H9 (cell line): Measurements from ENCODE around the gene KLHL13. TPM values are rescaled to one million over a fixed set of nuclear protein-coding genes. Genes with fewer than 3 reads are reported as not detected.

Experiments
- DNase-seq: peaks from one replicate; pipeline ENCODE4 v3.0.0-alpha.2; 2017
- H2AFZ ChIP-seq: one replicate; pipeline ENCODE4 v1.6.1; 2013; ENCODE audit warnings: mild to moderate bottlenecking, low read length, control low read depth, moderate library complexity
- H2AK5ac ChIP-seq: 2 replicates; pipeline ENCODE4 v1.6.1; 2013; ENCODE audit warnings: low read length, control low read depth, mixed read lengths; ENCODE audit not compliant: insufficient read length
- H2BK120ac ChIP-seq: one replicate; pipeline ENCODE4 v1.6.1; 2013; ENCODE audit warnings: low read depth, mild to moderate bottlenecking, low read length, control low read depth, inconsistent platforms; ENCODE audit not compliant: poor library complexity, severe bottlenecking
- H2BK12ac ChIP-seq: 2 replicates; pipeline ENCODE4 v1.6.1; 2013; ENCODE audit warnings: low read length, control low read depth, mixed read lengths, low read depth; ENCODE audit not compliant: insufficient read length
- H2BK15ac ChIP-seq: 2 replicates; pipeline ENCODE4 v1.6.1; 2013; ENCODE audit warnings: low read depth, low read length, control low read depth
- H2BK20ac ChIP-seq: one replicate; pipeline ENCODE4 v1.6.1; 2013; ENCODE audit warnings: low read depth, mild to moderate bottlenecking, low read length, control low read depth, inconsistent platforms; ENCODE audit not compliant: poor library complexity, severe bottlenecking
- H2BK5ac ChIP-seq: 2 replicates; pipeline ENCODE4 v1.6.1; 2013; ENCODE audit warnings: low read length, control low read depth, mixed read lengths; ENCODE audit not compliant: insufficient read length
- H3K14ac ChIP-seq: 2 replicates; pipeline ENCODE4 v1.6.1; 2013; ENCODE audit warnings: low read length, control low read depth; ENCODE audit not compliant: insufficient read depth
- H3K18ac ChIP-seq: 2 replicates; pipeline ENCODE4 v1.6.1; 2013; ENCODE audit warnings: low read depth, mild to moderate bottlenecking, mixed read lengths, low read length, control low read depth; ENCODE audit not compliant: insufficient read length
- H3K23ac ChIP-seq: 2 replicates; pipeline ENCODE4 v1.6.1; 2013; ENCODE audit warnings: low read length, control low read depth, mixed read lengths, low read depth; ENCODE audit not compliant: insufficient read length
- H3K23me2 ChIP-seq: 2 replicates; pipeline ENCODE4 v1.6.1; 2013; ENCODE audit warnings: low read depth, mild to moderate bottlenecking, mixed read lengths, low read length, control low read depth; ENCODE audit not compliant: insufficient read length, poor library complexity, severe bottlenecking
- H3K27ac ChIP-seq: 2 replicates; pipeline ENCODE4 v1.5.1; 2013; ENCODE audit warnings: low read length, control low read depth, mixed read lengths, low read depth; ENCODE audit not compliant: insufficient read length
- H3K27me3 ChIP-seq: 2 replicates; pipeline ENCODE4 v1.6.1; 2013; ENCODE audit warnings: low read length, control low read depth, inconsistent platforms; ENCODE audit not compliant: insufficient read depth
- H3K4ac ChIP-seq: 2 replicates; pipeline ENCODE4 v1.6.1; 2013; ENCODE audit warnings: low read depth, mild to moderate bottlenecking, control low read depth, inconsistent platforms, low read length, moderate library complexity
- H3K4me1 ChIP-seq: 2 replicates; pipeline ENCODE4 v1.6.1; 2013; ENCODE audit warnings: low read length, control low read depth, inconsistent platforms; ENCODE audit not compliant: insufficient read depth
- H3K4me2 ChIP-seq: 2 replicates; pipeline ENCODE4 v1.6.1; 2013; ENCODE audit warnings: low read length, control low read depth, mixed read lengths; ENCODE audit not compliant: insufficient read length, insufficient read depth
- H3K56ac ChIP-seq: 2 replicates; pipeline ENCODE4 v1.6.1; 2013; ENCODE audit warnings: low read depth, mild to moderate bottlenecking, mixed read lengths, low read length, control low read depth; ENCODE audit not compliant: insufficient read length
- H3K79me1 ChIP-seq: 2 replicates; pipeline ENCODE4 v1.6.1; 2013; ENCODE audit warnings: low read depth, mild to moderate bottlenecking, moderate library complexity, low read length, control low read depth, inconsistent platforms; ENCODE audit not compliant: insufficient read depth, poor library complexity, severe bottlenecking
- H3K79me2 ChIP-seq: 2 replicates; pipeline ENCODE4 v1.6.1; 2013; ENCODE audit warnings: low read length, control low read depth, inconsistent platforms; ENCODE audit not compliant: insufficient read depth
- H3K9ac ChIP-seq: 2 replicates; pipeline ENCODE4 v1.6.1; 2013; ENCODE audit warnings: low read length, control low read depth, mixed read lengths; ENCODE audit not compliant: insufficient read length; ENCODE audit errors: extremely low read depth
- H3K9me3 ChIP-seq: one replicate; pipeline ENCODE4 v1.6.1; 2013; ENCODE audit warnings: low read depth, low read length, inconsistent platforms; ENCODE audit not compliant: control insufficient read depth
- H3T11ph ChIP-seq: one replicate; pipeline ENCODE4 v1.6.1; 2013; ENCODE audit warnings: mild to moderate bottlenecking, low read length, control low read depth, inconsistent platforms
- H4K20me1 ChIP-seq: one replicate; pipeline ENCODE4 v1.6.1; 2013; ENCODE audit not compliant: control insufficient read depth, insufficient read length, insufficient read depth
- H4K5ac ChIP-seq: 2 replicates; pipeline ENCODE4 v1.6.1; 2013; ENCODE audit warnings: low read depth, mild to moderate bottlenecking, mixed read lengths, low read length, control low read depth; ENCODE audit not compliant: insufficient read length
- H4K8ac ChIP-seq: replicated peaks from 2 replicates; pipeline ENCODE4 v1.6.1; 2013; ENCODE audit warnings: low read length, control low read depth, mixed read lengths, low read depth; ENCODE audit not compliant: insufficient read length
- H4K91ac ChIP-seq: 2 replicates; pipeline ENCODE4 v1.6.1; 2013; ENCODE audit warnings: low read depth, mild to moderate bottlenecking, moderate library complexity, mixed read lengths, low read length, control low read depth; ENCODE audit not compliant: insufficient read length
- H3K27ac Mint-ChIP-seq, 3 experiments: 2 replicates in 2 of 3; 3 replicates in 1 of 3; pipeline ENCODE4 v1.8.0; 2020 to 2021; ENCODE audit warnings: mixed read lengths in 3 of 3, mild to moderate bottlenecking in 1 of 3, moderate library complexity in 1 of 3
- H3K27me3 Mint-ChIP-seq: 2 replicates; pipeline ENCODE4 v1.8.0; 2021; ENCODE audit warnings: low read depth, mild to moderate bottlenecking, moderate library complexity, mixed read lengths
- H3K36me3 Mint-ChIP-seq, 3 experiments: 2 replicates in 2 of 3; 3 replicates in 1 of 3; pipeline ENCODE4 v1.8.0; 2020 to 2021; ENCODE audit warnings: low read depth in 3 of 3, mixed read lengths in 3 of 3; ENCODE audit not compliant: insufficient read depth in 1 of 3
- H3K4me1 Mint-ChIP-seq, 2 experiments: 2 replicates each; pipeline ENCODE4 v1.8.0; 2020; ENCODE audit warnings: mixed read lengths in 2 of 2
- H3K4me3 Mint-ChIP-seq, 2 experiments: 2 replicates in 1 of 2; 3 replicates in 1 of 2; pipeline ENCODE4 v1.8.0; 2020 to 2021; ENCODE audit warnings: mild to moderate bottlenecking in 2 of 2, mixed read lengths in 2 of 2, moderate library complexity in 1 of 2
- H3K9me3 Mint-ChIP-seq, 2 experiments: 2 replicates in 1 of 2; 3 replicates in 1 of 2; pipeline ENCODE4 v1.8.0; 2020; ENCODE audit warnings: mild to moderate bottlenecking in 2 of 2, mixed read lengths in 2 of 2, moderate library complexity in 1 of 2
- CTCF ChIP-seq: fragments of 200-600 bp; sonication (generic); conservative IDR thresholded peaks from 3 replicates; pipeline ENCODE4 v1.8.0; 2021; ENCODE audit warnings: antibody characterized with exemption, mild to moderate bottlenecking
- WGBS: extraction: QIAGEN DNeasy Blood & Tissue Kit; methylation state at CpG from one replicate; pipeline ENCODE4 v1.1.7; 2013; ENCODE audit warnings: missing lambda C conversion rate, low lambda C conversion rate, mixed read lengths; ENCODE audit not compliant: insufficient read length; ENCODE audit errors: extremely low coverage; 5-methylcytosine and 5-hydroxymethylcytosine counted together
- total RNA-seq: library from RNA; stranded (reverse); gene quantifications from 2 replicates; pipeline ENCODE4 v1.2.1, GENCODE V29; 2021

The KLHL13 gene
- total RNA-seq, 1 experiment from 2014 or later, result 4.1 TPM

DNA sequence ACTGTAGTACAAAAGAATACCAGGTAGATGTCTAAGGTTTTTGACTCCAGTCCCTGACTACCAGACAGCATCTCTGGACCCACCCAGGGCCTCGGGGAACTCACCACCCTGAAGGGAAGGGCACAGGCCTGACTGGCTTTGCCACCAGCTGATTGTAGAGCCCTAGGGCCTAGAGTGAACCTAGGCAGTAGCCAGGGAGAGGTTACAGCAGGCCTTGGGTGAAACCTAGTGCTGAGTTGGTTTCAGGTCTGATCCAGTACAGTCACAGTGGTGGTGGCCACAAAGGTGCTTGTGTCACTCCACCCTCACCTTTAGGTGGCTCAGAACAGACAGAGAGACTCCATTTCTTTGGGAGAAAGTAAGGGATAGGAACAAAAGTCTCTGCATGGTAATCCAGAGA lies 244.8 kb downstream of the KLHL13 start:
- Histone ChIP-seq H4K5ac (no peak overlapping the region), H3K4me2 (no peak overlapping the region), H3T11ph (no peak overlapping the region), H2BK12ac (no peak overlapping the region), H2AK5ac (no peak overlapping the region), H3K4me1 (no peaks in the 10 kb centered on the region), H2BK20ac (no peak overlapping the region), H3K4ac (no peak overlapping the region), H3K56ac (no peak overlapping the region), H2AFZ (no peak overlapping the region), H3K79me1 (no peaks in the 10 kb centered on the region), H4K91ac (no peak overlapping the region), H2BK5ac (no peak overlapping the region), H4K8ac (no peak overlapping the region), H3K23ac (no peak overlapping the region), H3K23me2 (no peaks in the 10 kb centered on the region), H3K27me3 (no peaks in the 10 kb centered on the region), H3K9ac (no peak overlapping the region), H3K18ac (no peak overlapping the region), H4K20me1 (no peaks in the 10 kb centered on the region), H3K9me3 (peaks cover 19% of the 10 kb centered on the region), H2BK15ac (no peak overlapping the region), H3K27ac (no peak overlapping the region), H3K79me2 (no peaks in the 10 kb centered on the region), H2BK120ac (no peak overlapping the region), H3K14ac (no peak overlapping the region)
- no peak for TF ChIP-seq CTCF
- no peak for DNase-seq
- Mint-ChIP-seq H3K27me3 (peaks cover 3% of the 10 kb centered on the region; the same call in 1 of the 2 replicates), H3K27ac (no peak overlapping the region), H3K4me1 (no peaks in the 10 kb centered on the region), H3K36me3 (peaks cover 0 to 7% (median 3%) of the 10 kb centered on the region in 3 experiments; a peak in 4 of 7 replicates), H3K9me3 (peaks cover 11 to 58% of the 10 kb centered on the region in 2 experiments), H3K4me3 (no peak overlapping the region)
- no CpG with 5 or more reads among the region's 1 CpG for WGBS
